H1 (cell line): ENCODE measurements around the gene PRR33. TPM values are rescaled to one million over a fixed set of nuclear protein-coding genes. Genes with fewer than 3 reads are reported as not detected.

Experiments
- CTCF ChIA-PET: fragments of 300-600 bp; sonication (Branson Sonifier 250); formaldehyde crosslinking; loops from one replicate; lab custom pipeline; 2021; ENCODE audit not compliant: partially characterized antibody; lab: Charles Lee
- POLR2A ChIA-PET: fragments of 300-600 bp; sonication (Branson Sonifier 250); formaldehyde crosslinking; loops from one replicate; lab custom pipeline; 2021; ENCODE audit warnings: inconsistent platforms; ENCODE audit not compliant: partially characterized antibody; lab: Charles Lee
- DNase-seq, 2 experiments: peaks; one replicate each; pipeline versions ENCODE4 v3.0.0 to v3.0.0-alpha.2; 2010 to 2022; ENCODE audit warnings: low spot score in 2 of 2, low read depth in 1 of 2, mixed read lengths in 1 of 2
- FAIRE-seq: peaks from 2 replicates; lab custom pipeline; 2011; peaks lifted over from hg19 to GRCh38; lab: Jason Lieb, UNC
- H2AFZ ChIP-seq: 2 replicates; pipeline ENCODE4 v1.8.1; 2012; ENCODE audit warnings: low read length, inconsistent platforms
- H2AK5ac ChIP-seq: 2 replicates; pipeline ENCODE4 v1.6.1; 2013; ENCODE audit warnings: low read depth, low read length
- H2BK120ac ChIP-seq: replicated peaks from 2 replicates; pipeline ENCODE3; 2013; ENCODE audit warnings: low read depth, low read length, inconsistent platforms
- H2BK12ac ChIP-seq: 2 replicates; pipeline ENCODE4 v1.6.1; 2013; ENCODE audit warnings: low read depth, low read length
- H2BK15ac ChIP-seq: 2 replicates; pipeline ENCODE4 v1.6.1; 2013; ENCODE audit warnings: low read length
- H2BK20ac ChIP-seq: 2 replicates; pipeline ENCODE4 v1.6.1; 2013; ENCODE audit warnings: low read length
- H2BK5ac ChIP-seq: 2 replicates; pipeline ENCODE4 v1.6.1; 2013; ENCODE audit warnings: low read depth, low read length
- H3K14ac ChIP-seq: 2 replicates; pipeline ENCODE4 v1.6.1; 2013; ENCODE audit warnings: inconsistent platforms; ENCODE audit not compliant: insufficient read length
- H3K18ac ChIP-seq: 2 replicates; pipeline ENCODE4 v1.6.1; 2013; ENCODE audit warnings: low read length; ENCODE audit errors: extremely low read depth
- H3K23ac ChIP-seq: 2 replicates; pipeline ENCODE4 v1.6.1; 2013; ENCODE audit warnings: inconsistent platforms; ENCODE audit not compliant: insufficient read length
- H3K23me2 ChIP-seq: 2 replicates; pipeline ENCODE4 v1.6.1; 2013; ENCODE audit warnings: low read depth, low read length
- H3K27ac ChIP-seq: 2 replicates; pipeline ENCODE4 v1.6.1; 2011; ENCODE audit warnings: low read depth, low read length, inconsistent platforms
- H3K27me3 ChIP-seq, 4 experiments: replicated peaks in 1 of 4; 1 replicate in 1 of 4; 2 replicates in 3 of 4; pipeline versions ENCODE4 v1.6.1 to v1.8.1; 2011 to 2013; ENCODE audit warnings: low read length in 3 of 4, mild to moderate bottlenecking in 3 of 4, inconsistent platforms in 2 of 4, mixed read lengths in 2 of 4, moderate library complexity in 1 of 4; ENCODE audit not compliant: control insufficient read depth in 3 of 4, insufficient read depth in 3 of 4; ENCODE audit errors: extremely low read depth in 1 of 4
- H3K36me3 ChIP-seq, 4 experiments: 2 replicates each; pipeline versions ENCODE4 v1.6.1 to v1.8.1; 2011 to 2013; ENCODE audit warnings: mild to moderate bottlenecking in 4 of 4, low read length in 3 of 4, moderate library complexity in 2 of 4, control low read depth in 1 of 4, inconsistent platforms in 1 of 4; ENCODE audit not compliant: insufficient read depth in 4 of 4, control insufficient read depth in 2 of 4
- H3K4ac ChIP-seq: replicated peaks from 2 replicates; pipeline ENCODE3; 2013; ENCODE audit warnings: low read length, low read depth, mixed read lengths, inconsistent platforms; ENCODE audit not compliant: insufficient read length
- H3K4me1 ChIP-seq, 4 experiments: replicated peaks in 1 of 4; 1 replicate in 1 of 4; 2 replicates in 3 of 4; pipeline versions ENCODE4 v1.6.1 to v1.8.1; 2011 to 2013; ENCODE audit warnings: low read length in 3 of 4, inconsistent platforms in 2 of 4, mixed read lengths in 1 of 4; ENCODE audit not compliant: insufficient read depth in 4 of 4, control insufficient read depth in 3 of 4
- H3K4me2 ChIP-seq, 2 experiments: 2 replicates each; pipeline versions ENCODE4 v1.6.1 to v1.8.1; 2011 to 2013; ENCODE audit warnings: low read depth in 2 of 2, low read length in 2 of 2, control low read depth in 1 of 2, inconsistent platforms in 1 of 2, mild to moderate bottlenecking in 1 of 2; ENCODE audit not compliant: insufficient read depth in 1 of 2
- H3K4me3 ChIP-seq, 4 experiments: fragments of 200-600, 300-600 bp in 1 of 4; sonication (generic), shearing (Covaris generic), sonication (Bioruptor Twin) in 1 of 4; 2 replicates each; pipeline versions ENCODE4 v1.5.1 to v1.8.1; 2011 to 2016; ENCODE audit warnings: low read length in 4 of 4, low read depth in 3 of 4, control low read depth in 2 of 4, inconsistent platforms in 2 of 4, mild to moderate bottlenecking in 2 of 4, mixed read lengths in 1 of 4, moderate library complexity in 1 of 4; ENCODE audit not compliant: insufficient read depth in 2 of 4; ENCODE audit errors: extremely low read depth in 1 of 4
- H3K56ac ChIP-seq: replicated peaks from 2 replicates; pipeline ENCODE3; 2013; ENCODE audit warnings: low read depth, mild to moderate bottlenecking, mixed read lengths, low read length, inconsistent platforms; ENCODE audit not compliant: insufficient read length
- H3K79me1 ChIP-seq: 2 replicates; pipeline ENCODE4 v1.6.1; 2013; ENCODE audit warnings: low read depth, low read length, control low read depth
- H3K79me2 ChIP-seq, 2 experiments: 2 replicates each; pipeline versions ENCODE4 v1.6.1 to v1.8.1; 2012 to 2013; ENCODE audit warnings: low read length in 2 of 2, mild to moderate bottlenecking in 2 of 2, inconsistent platforms in 1 of 2; ENCODE audit not compliant: insufficient read depth in 2 of 2, control insufficient read depth in 1 of 2
- H3K9ac ChIP-seq, 4 experiments: replicated peaks in 1 of 4; 1 replicate in 1 of 4; 2 replicates in 3 of 4; pipeline versions ENCODE4 v1.6.1 to v1.8.1; 2011 to 2013; ENCODE audit warnings: low read depth in 3 of 4, low read length in 3 of 4, control low read depth in 2 of 4, mild to moderate bottlenecking in 2 of 4, moderate library complexity in 2 of 4, inconsistent platforms in 1 of 4; ENCODE audit errors: extremely low read depth in 1 of 4
- H3K9me3 ChIP-seq, 2 experiments: 2 replicates each; pipeline versions ENCODE4 v1.6.1 to v1.8.1; 2012 to 2013; ENCODE audit warnings: mild to moderate bottlenecking in 2 of 2, moderate library complexity in 2 of 2, control low read depth in 1 of 2, inconsistent platforms in 1 of 2, low read depth in 1 of 2, low read length in 1 of 2, mixed read lengths in 1 of 2; ENCODE audit not compliant: insufficient read depth in 2 of 2
- H4K20me1 ChIP-seq, 2 experiments: replicated peaks in 1 of 2; 2 replicates each; pipeline versions ENCODE3 to v1.8.1; 2011 to 2013; ENCODE audit warnings: inconsistent platforms in 2 of 2, low read length in 2 of 2, mild to moderate bottlenecking in 1 of 2; ENCODE audit not compliant: insufficient read depth in 2 of 2, control insufficient read depth in 1 of 2
- H4K5ac ChIP-seq: 2 replicates; pipeline ENCODE4 v1.6.1; 2013; ENCODE audit warnings: low read length, low read depth, mixed read lengths, inconsistent platforms; ENCODE audit not compliant: insufficient read length
- H4K8ac ChIP-seq: 2 replicates; pipeline ENCODE4 v1.8.0; 2013; ENCODE audit warnings: mild to moderate bottlenecking, moderate library complexity, low read length, inconsistent platforms; ENCODE audit not compliant: insufficient read depth; ENCODE audit errors: extremely low read depth
- H4K91ac ChIP-seq: replicated peaks from 2 replicates; pipeline ENCODE3; 2013; ENCODE audit warnings: low read length, mixed read lengths, inconsistent platforms; ENCODE audit not compliant: insufficient read length
- ATF3 ChIP-seq: IDR thresholded peaks from 2 replicates; pipeline ENCODE4 v1.6.1; 2011; ENCODE audit warnings: low read depth, mild to moderate bottlenecking, low read length; ENCODE audit not compliant: insufficient read depth
- E2F6 ChIP-seq: IDR thresholded peaks from 2 replicates; pipeline ENCODE4 v1.6.1; 2012; ENCODE audit warnings: inconsistent platforms
- GABPA ChIP-seq: IDR thresholded peaks from 2 replicates; pipeline ENCODE4 v1.6.1; 2011; ENCODE audit warnings: mild to moderate bottlenecking, low read length, moderate library complexity, borderline replicate concordance; ENCODE audit not compliant: insufficient read depth
- KDM4A ChIP-seq: IDR thresholded peaks from one replicate; pipeline ENCODE4 v1.7.1; 2012; ENCODE audit warnings: low read depth, mild to moderate bottlenecking, moderate library complexity, low read length, inconsistent platforms; ENCODE audit not compliant: severe bottlenecking
- POU5F1 ChIP-seq: IDR thresholded peaks from 2 replicates; pipeline ENCODE4 v1.6.1; 2011; ENCODE audit warnings: low read depth, mild to moderate bottlenecking, low read length, moderate library complexity
- TAF1 ChIP-seq: IDR thresholded peaks from 2 replicates; pipeline ENCODE4 v1.6.1; 2011; ENCODE audit warnings: mild to moderate bottlenecking, low read depth, low read length
- TCF12 ChIP-seq: IDR thresholded peaks from 2 replicates; pipeline ENCODE4 v1.6.1; 2011; ENCODE audit warnings: low read depth, mild to moderate bottlenecking, low read length
- TEAD4 ChIP-seq: IDR thresholded peaks from 2 replicates; pipeline ENCODE4 v1.6.1; 2012; ENCODE audit warnings: low read depth, low read length, inconsistent platforms, mixed read lengths
- WGBS, 2 experiments: shearing (Covaris generic) in 1 of 2; methylation state at CpG; one replicate each; pipeline versions ENCODE4 v1.1.6 to v1.1.7; 2013 to 2015; ENCODE audit warnings: low lambda C conversion rate in 2 of 2, mixed read lengths in 2 of 2, inconsistent platforms in 1 of 2, low coverage in 1 of 2, missing lambda C conversion rate in 1 of 2; ENCODE audit not compliant: insufficient replicate concordance in 2 of 2, insufficient coverage in 1 of 2, insufficient read length in 1 of 2; ENCODE audit errors: extremely low coverage in 1 of 2, missing lambda C conversion rate in 1 of 2; 5-methylcytosine and 5-hydroxymethylcytosine counted together
- polyA plus RNA-seq, 7 experiments: library from polyadenylated mRNA; depleted of rRNA in 3 of 7; stranded (reverse) in 5 of 7; unstranded in 2 of 7; fragments of >200 nt in 5 of 7; fragments of 200-250 nt in 2 of 7; gene quantifications; 1 replicate in 5 of 7; 2 replicates in 1 of 7; 4 replicates in 1 of 7; pipeline versions ENCODE4 v1.2.1 to v1.2.3, GENCODE V29; 2011 to 2013; ENCODE audit warnings: missing spikeins in 2 of 7, mixed read lengths in 2 of 7
- total RNA-seq: library from RNA; stranded (reverse); fragmentation: NEBNext Ultra II Directional; extraction: Animal tissue kit (Norgen Biotek cat#: 25700); gene quantifications from 2 replicates; pipeline ENCODE4 v1.2.1, GENCODE V29; 2021

PRR33 gene
- total and polyA plus RNA-seq, 2 of the 8 experiments (the other 6 are each of a cell fraction or from before 2014, with no cell fraction given): 0.02 TPM; not detected in 1

- no peak overlapping the region for H2AK5ac ChIP-seq
- no peak overlapping the region for H2BK120ac ChIP-seq
- FAIRE-seq (no peak), DNase-seq (no peak)
- no peak overlapping the region for H3K56ac ChIP-seq
- H3K9me3 ChIP-seq: no peaks in the 10 kb centered on the region
- H3K4ac ChIP-seq: no peak overlapping the region
- H3K9ac ChIP-seq: no peak overlapping the region; a peak in 1 of 7 replicates
- H3K27me3 ChIP-seq: no peaks in the 10 kb centered on the region
- ChIA-PET POLR2A (no interaction called here), CTCF (interaction anchor here (0.7 to 2.9 kb wide), 4 partner anchors 10 to 224 kb away, joined by 3 to 11 read pairs (median 4); no protein-coding TSS in a partner anchor)
- H3K79me1 ChIP-seq: no peaks in the 10 kb centered on the region
- H3K4me2 ChIP-seq: no peak overlapping the region
- no peaks in the 10 kb centered on the region for H4K20me1 ChIP-seq
- H2AFZ ChIP-seq: no peak overlapping the region
- WGBS, 2 experiments: 90% methylated on average over 13 of the region's 20 CpGs; no CpG with 5 or more reads in 1 of the 2 experiments
- H4K8ac ChIP-seq: peak overlapping the region; percentile 66; the same call in 1 of the 2 replicates
- no peak overlapping the region for H3K27ac ChIP-seq
- no peak overlapping the region for H2BK5ac ChIP-seq
- no peak overlapping the region for H2BK12ac ChIP-seq
- H3K4me3 ChIP-seq: no peak overlapping the region
- H3K18ac ChIP-seq: no peak overlapping the region
- H2BK15ac ChIP-seq: no peak overlapping the region
- peaks cover 4% of the 10 kb centered on the region; the same call in 1 of the 2 replicates for H3K23me2 ChIP-seq
- no peak overlapping the region for H2BK20ac ChIP-seq
- no peak for TF ChIP-seq TEAD4
- no peak for TF ChIP-seq ATF3
- TF ChIP-seq KDM4A: no peak
- no peak for TF ChIP-seq GABPA
- no peak for TF ChIP-seq TCF12
- TF ChIP-seq E2F6: no peak
- no peak for TF ChIP-seq POU5F1
- TF ChIP-seq TAF1: no peak
- no peaks in the 10 kb centered on the region for H3K79me2 ChIP-seq
- no peak overlapping the region for H3K14ac ChIP-seq
- H3K4me1 ChIP-seq: peaks cover 0 to 3% (median 0%) of the 10 kb centered on the region in 4 experiments; a peak in 3 of 7 replicates
- H4K91ac ChIP-seq: no peak overlapping the region
- no peak overlapping the region for H3K23ac ChIP-seq
- H4K5ac ChIP-seq: no peak overlapping the region
- no peaks in the 10 kb centered on the region for H3K36me3 ChIP-seq
These were observed 36.3 kb upstream of the PRR33 start for GRCh38 chr11:1927848-1928469.
